HEK293 (cell line): ENCODE results near the gene MYOF.

Experiments
- GFI1B ChIP-seq: fragments of 450-650 bp; formaldehyde crosslinking; IDR thresholded peaks from 2 replicates; pipeline ENCODE4 v1.5.1; 2016; ENCODE audit warnings: missing biosample characterization, missing genetic modification characterization
- IKZF3 ChIP-seq: fragments of 450-650 bp; IDR thresholded peaks from 2 replicates; pipeline ENCODE4 v1.5.0; 2018; ENCODE audit warnings: missing biosample characterization, mild to moderate bottlenecking, missing genetic modification characterization, moderate library complexity
- KLF16 ChIP-seq: fragments of 450-650 bp; formaldehyde crosslinking; IDR thresholded peaks from 2 replicates; pipeline ENCODE4 v1.5.1; 2017; ENCODE audit warnings: missing biosample characterization, missing genetic modification characterization
- OVOL3 ChIP-seq: fragments of 450-650 bp; formaldehyde crosslinking; IDR thresholded peaks from 2 replicates; pipeline ENCODE4 v1.5.1; 2016; ENCODE audit warnings: missing biosample characterization, missing genetic modification characterization
- ZNF146 ChIP-seq: fragments of 450-650 bp; formaldehyde crosslinking; IDR thresholded peaks from 2 replicates; pipeline ENCODE4 v1.5.1; 2016; ENCODE audit warnings: missing biosample characterization, missing genetic modification characterization
- ZNF266 ChIP-seq: fragments of 450-650 bp; formaldehyde crosslinking; IDR thresholded peaks from 2 replicates; pipeline ENCODE4 v1.5.1; 2016; ENCODE audit warnings: missing biosample characterization, missing genetic modification characterization, low read depth
- ZNF37A ChIP-seq: fragments of 450-650 bp; IDR thresholded peaks from 2 replicates; pipeline ENCODE4 v1.5.1; 2018; ENCODE audit warnings: missing biosample characterization, missing genetic modification characterization
- ZNF391 ChIP-seq: fragments of 450-650 bp; formaldehyde crosslinking; IDR thresholded peaks from 2 replicates; pipeline ENCODE4 v1.5.1; 2016; ENCODE audit warnings: low read depth, missing biosample characterization, missing genetic modification characterization, borderline replicate concordance
- ZNF423 ChIP-seq: fragments of 450-650 bp; formaldehyde crosslinking; IDR thresholded peaks from 2 replicates; pipeline ENCODE4 v1.5.1; 2016; ENCODE audit warnings: missing biosample characterization, missing genetic modification characterization
- ZNF600 ChIP-seq: fragments of 450-650 bp; formaldehyde crosslinking; IDR thresholded peaks from 2 replicates; pipeline ENCODE4 v1.5.1; 2016; ENCODE audit warnings: missing biosample characterization, missing genetic modification characterization
- ZNF610 ChIP-seq: fragments of 450-650 bp; formaldehyde crosslinking; IDR thresholded peaks from 2 replicates; pipeline ENCODE4 v1.5.1; 2016; ENCODE audit warnings: missing biosample characterization, missing genetic modification characterization, borderline replicate concordance
- ZNF660 ChIP-seq: fragments of 450-650 bp; IDR thresholded peaks from 2 replicates; pipeline ENCODE4 v1.5.1; 2018; ENCODE audit warnings: missing biosample characterization, mild to moderate bottlenecking, missing genetic modification characterization
- ZNF677 ChIP-seq: fragments of 450-650 bp; IDR thresholded peaks from 2 replicates; pipeline ENCODE4 v1.5.0; 2018; ENCODE audit warnings: missing biosample characterization, mild to moderate bottlenecking, missing genetic modification characterization, moderate library complexity
- ZNF701 ChIP-seq: fragments of 450-650 bp; formaldehyde crosslinking; IDR thresholded peaks from 2 replicates; pipeline ENCODE4 v1.5.1; 2016; ENCODE audit warnings: missing biosample characterization, missing genetic modification characterization
- ZNF707 ChIP-seq: fragments of 450-650 bp; formaldehyde crosslinking; IDR thresholded peaks from 2 replicates; pipeline ENCODE4 v1.5.1; 2016; ENCODE audit warnings: missing biosample characterization, missing genetic modification characterization
- ZNF777 ChIP-seq: fragments of 450-650 bp; formaldehyde crosslinking; IDR thresholded peaks from 2 replicates; pipeline ENCODE4 v1.5.1; 2017; ENCODE audit warnings: missing biosample characterization, missing genetic modification characterization, borderline replicate concordance
- ZNF791 ChIP-seq: fragments of 450-650 bp; formaldehyde crosslinking; IDR thresholded peaks from 2 replicates; pipeline ENCODE4 v1.5.1; 2016; ENCODE audit warnings: missing biosample characterization, missing genetic modification characterization
- ZSCAN16 ChIP-seq: fragments of 450-650 bp; formaldehyde crosslinking; IDR thresholded peaks from 2 replicates; pipeline ENCODE4 v1.5.1; 2016; ENCODE audit warnings: missing biosample characterization, missing genetic modification characterization
- ZXDB ChIP-seq: fragments of 450-650 bp; formaldehyde crosslinking; IDR thresholded peaks from 2 replicates; pipeline ENCODE4 v1.5.1; 2016; ENCODE audit warnings: missing biosample characterization, missing genetic modification characterization
- TF ChIP-seq, protein P1 (sequence below): fragments of 450-650 bp; formaldehyde crosslinking; IDR thresholded peaks from 2 replicates; pipeline ENCODE4 v1.5.1; 2016; ENCODE audit warnings: missing biosample characterization, missing genetic modification characterization
- TF ChIP-seq, protein P2 (sequence below): fragments of 450-650 bp; formaldehyde crosslinking; IDR thresholded peaks from 2 replicates; pipeline ENCODE4 v1.5.1; 2016; ENCODE audit warnings: missing biosample characterization, missing genetic modification characterization, borderline replicate concordance
- TF ChIP-seq, protein P3 (sequence below): fragments of 450-650 bp; formaldehyde crosslinking; IDR thresholded peaks from 2 replicates; pipeline ENCODE4 v1.5.1; 2017; ENCODE audit warnings: missing biosample characterization, missing genetic modification characterization
- TF ChIP-seq, protein P4 (sequence below): fragments of 450-650 bp; formaldehyde crosslinking; IDR thresholded peaks from 2 replicates; pipeline ENCODE4 v1.5.1; 2017; ENCODE audit warnings: missing biosample characterization, missing genetic modification characterization
- TF ChIP-seq, protein P5 (sequence below): fragments of 450-650 bp; formaldehyde crosslinking; conservative IDR thresholded peaks from 2 replicates; pipeline ENCODE4 v1.5.1; 2016; ENCODE audit warnings: low read depth, missing biosample characterization, missing genetic modification characterization
- TF ChIP-seq, protein P6 (sequence below): fragments of 450-650 bp; formaldehyde crosslinking; IDR thresholded peaks from 2 replicates; pipeline ENCODE4 v1.5.1; 2016; ENCODE audit warnings: missing biosample characterization, missing genetic modification characterization
- TF ChIP-seq, protein P7 (sequence below): fragments of 450-650 bp; formaldehyde crosslinking; IDR thresholded peaks from 2 replicates; pipeline ENCODE4 v1.5.1; 2016; ENCODE audit warnings: missing biosample characterization, missing genetic modification characterization

The MYOF gene

DNA sequence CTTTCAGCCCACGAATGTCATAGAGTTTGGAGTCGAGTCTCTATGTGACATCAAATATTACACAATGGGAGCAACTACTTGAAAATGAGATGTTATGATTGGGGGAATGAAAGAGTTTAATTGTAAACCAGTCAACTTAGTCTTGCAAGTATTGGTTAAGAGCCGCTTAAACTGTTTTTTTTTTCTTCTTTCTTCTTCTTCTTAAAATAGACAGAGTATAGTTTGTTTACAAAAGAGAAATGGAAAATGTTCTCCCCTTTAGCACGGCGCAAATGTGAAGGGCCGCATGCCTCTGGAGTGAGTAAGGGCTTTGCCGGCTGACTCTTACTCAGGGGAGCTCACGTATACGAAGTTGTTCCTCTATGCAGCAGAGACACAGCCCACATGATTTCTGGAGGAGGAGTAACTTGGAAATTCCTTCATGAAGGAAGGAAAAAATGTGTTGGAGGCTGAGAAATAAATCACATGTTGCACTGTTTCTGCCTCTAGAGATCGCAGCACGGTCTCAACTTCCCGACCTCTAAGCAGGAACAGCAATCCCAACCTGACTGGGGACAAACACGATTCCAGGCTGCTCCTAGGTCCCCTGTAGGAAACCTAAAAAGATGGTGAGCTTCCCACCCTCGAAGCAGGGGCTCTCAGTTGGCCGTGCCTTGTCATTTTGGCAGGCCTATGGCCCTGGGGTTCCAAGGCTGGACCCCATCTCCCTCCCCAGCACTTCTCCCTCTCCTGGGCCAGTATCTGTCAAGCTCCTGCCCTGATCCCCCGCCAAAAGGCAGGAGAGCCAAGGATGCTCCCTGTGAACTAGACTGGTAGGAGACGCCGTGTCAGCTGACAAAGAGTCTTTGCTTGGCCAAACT, 44.8 kb downstream of the MYOF start (continued):
- TF ChIP-seq IKZF3 (peak; percentile 56; the same call in 1 of the 2 replicates), ZNF37A (tag by site-specific recombination) (no peak), ZNF707 (tag by site-specific recombination) (no peak), ZNF610 (tag by site-specific recombination) (no peak), ZNF391 (no peak), OVOL3 (tag by site-specific recombination) (no peak), ZNF266 (tag by site-specific recombination) (no peak), ZSCAN16 (tag by site-specific recombination) (no peak), ZNF677 (tag by site-specific recombination) (no peak), GFI1B (tag by site-specific recombination) (no peak), ZNF660 (tag by site-specific recombination) (peak; percentile 50; the same call in 1 of the 2 replicates), ZNF146 (tag by site-specific recombination) (no peak), ZNF600 (peak; percentile 63), ZXDB (tag by site-specific recombination) (no peak; the same call in 1 of the 2 replicates), KLF16 (no peak), ZNF791 (tag by site-specific recombination) (no peak), ZNF701 (tag by site-specific recombination) (no peak), ZNF777 (no peak), ZNF423 (tag by site-specific recombination) (no peak)
- TF ChIP-seq, protein P1, sequence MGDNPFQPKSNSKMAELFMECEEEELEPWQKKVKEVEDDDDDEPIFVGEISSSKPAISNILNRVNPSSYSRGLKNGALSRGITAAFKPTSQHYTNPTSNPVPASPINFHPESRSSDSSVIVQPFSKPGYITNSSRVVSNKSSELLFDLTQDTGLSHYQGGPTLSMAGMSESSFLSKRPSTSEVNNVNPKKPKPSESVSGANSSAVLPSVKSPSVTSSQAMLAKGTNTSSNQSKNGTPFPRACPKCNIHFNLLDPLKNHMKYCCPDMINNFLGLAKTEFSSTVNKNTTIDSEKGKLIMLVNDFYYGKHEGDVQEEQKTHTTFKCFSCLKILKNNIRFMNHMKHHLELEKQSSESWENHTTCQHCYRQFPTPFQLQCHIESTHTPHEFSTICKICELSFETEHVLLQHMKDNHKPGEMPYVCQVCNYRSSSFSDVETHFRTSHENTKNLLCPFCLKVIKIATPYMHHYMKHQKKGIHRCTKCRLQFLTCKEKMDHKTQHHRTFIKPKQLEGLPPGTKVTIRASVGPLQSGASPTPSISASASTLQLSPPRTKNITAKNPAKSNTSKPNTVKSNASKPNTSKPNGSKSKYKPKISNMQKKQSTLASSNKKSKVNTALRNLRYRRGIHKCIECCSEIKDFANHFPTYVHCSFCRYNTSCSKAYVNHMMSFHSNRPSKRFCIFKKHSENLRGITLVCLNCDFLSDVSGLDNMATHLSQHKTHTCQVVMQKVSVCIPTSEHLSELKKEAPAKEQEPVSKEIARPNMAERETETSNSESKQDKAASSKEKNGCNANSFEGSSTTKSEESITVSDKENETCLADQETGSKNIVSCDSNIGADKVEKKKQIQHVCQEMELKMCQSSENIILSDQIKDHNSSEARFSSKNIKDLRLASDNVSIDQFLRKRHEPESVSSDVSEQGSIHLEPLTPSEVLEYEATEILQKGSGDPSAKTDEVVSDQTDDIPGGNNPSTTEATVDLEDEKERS (tag by site-specific recombination), result no peak
- TF ChIP-seq, protein P2, sequence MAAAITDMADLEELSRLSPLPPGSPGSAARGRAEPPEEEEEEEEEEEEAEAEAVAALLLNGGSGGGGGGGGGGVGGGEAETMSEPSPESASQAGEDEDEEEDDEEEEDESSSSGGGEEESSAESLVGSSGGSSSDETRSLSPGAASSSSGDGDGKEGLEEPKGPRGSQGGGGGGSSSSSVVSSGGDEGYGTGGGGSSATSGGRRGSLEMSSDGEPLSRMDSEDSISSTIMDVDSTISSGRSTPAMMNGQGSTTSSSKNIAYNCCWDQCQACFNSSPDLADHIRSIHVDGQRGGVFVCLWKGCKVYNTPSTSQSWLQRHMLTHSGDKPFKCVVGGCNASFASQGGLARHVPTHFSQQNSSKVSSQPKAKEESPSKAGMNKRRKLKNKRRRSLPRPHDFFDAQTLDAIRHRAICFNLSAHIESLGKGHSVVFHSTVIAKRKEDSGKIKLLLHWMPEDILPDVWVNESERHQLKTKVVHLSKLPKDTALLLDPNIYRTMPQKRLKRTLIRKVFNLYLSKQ (tag by site-specific recombination), result no peak
- TF ChIP-seq, protein P3, sequence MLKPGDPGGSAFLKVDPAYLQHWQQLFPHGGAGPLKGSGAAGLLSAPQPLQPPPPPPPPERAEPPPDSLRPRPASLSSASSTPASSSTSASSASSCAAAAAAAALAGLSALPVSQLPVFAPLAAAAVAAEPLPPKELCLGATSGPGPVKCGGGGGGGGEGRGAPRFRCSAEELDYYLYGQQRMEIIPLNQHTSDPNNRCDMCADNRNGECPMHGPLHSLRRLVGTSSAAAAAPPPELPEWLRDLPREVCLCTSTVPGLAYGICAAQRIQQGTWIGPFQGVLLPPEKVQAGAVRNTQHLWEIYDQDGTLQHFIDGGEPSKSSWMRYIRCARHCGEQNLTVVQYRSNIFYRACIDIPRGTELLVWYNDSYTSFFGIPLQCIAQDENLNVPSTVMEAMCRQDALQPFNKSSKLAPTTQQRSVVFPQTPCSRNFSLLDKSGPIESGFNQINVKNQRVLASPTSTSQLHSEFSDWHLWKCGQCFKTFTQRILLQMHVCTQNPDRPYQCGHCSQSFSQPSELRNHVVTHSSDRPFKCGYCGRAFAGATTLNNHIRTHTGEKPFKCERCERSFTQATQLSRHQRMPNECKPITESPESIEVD, result no peak
- TF ChIP-seq, protein P4, sequence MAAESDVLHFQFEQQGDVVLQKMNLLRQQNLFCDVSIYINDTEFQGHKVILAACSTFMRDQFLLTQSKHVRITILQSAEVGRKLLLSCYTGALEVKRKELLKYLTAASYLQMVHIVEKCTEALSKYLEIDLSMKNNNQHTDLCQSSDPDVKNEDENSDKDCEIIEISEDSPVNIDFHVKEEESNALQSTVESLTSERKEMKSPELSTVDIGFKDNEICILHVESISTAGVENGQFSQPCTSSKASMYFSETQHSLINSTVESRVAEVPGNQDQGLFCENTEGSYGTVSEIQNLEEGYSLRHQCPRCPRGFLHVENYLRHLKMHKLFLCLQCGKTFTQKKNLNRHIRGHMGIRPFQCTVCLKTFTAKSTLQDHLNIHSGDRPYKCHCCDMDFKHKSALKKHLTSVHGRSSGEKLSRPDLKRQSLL (tag by site-specific recombination), result no peak
- TF ChIP-seq, protein P5, sequence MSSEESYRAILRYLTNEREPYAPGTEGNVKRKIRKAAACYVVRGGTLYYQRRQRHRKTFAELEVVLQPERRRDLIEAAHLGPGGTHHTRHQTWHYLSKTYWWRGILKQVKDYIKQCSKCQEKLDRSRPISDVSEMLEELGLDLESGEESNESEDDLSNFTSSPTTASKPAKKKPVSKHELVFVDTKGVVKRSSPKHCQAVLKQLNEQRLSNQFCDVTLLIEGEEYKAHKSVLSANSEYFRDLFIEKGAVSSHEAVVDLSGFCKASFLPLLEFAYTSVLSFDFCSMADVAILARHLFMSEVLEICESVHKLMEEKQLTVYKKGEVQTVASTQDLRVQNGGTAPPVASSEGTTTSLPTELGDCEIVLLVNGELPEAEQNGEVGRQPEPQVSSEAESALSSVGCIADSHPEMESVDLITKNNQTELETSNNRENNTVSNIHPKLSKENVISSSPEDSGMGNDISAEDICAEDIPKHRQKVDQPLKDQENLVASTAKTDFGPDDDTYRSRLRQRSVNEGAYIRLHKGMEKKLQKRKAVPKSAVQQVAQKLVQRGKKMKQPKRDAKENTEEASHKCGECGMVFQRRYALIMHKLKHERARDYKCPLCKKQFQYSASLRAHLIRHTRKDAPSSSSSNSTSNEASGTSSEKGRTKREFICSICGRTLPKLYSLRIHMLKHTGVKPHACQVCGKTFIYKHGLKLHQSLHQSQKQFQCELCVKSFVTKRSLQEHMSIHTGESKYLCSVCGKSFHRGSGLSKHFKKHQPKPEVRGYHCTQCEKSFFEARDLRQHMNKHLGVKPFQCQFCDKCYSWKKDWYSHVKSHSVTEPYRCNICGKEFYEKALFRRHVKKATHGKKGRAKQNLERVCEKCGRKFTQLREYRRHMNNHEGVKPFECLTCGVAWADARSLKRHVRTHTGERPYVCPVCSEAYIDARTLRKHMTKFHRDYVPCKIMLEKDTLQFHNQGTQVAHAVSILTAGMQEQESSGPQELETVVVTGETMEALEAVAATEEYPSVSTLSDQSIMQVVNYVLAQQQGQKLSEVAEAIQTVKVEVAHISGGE (tag by site-specific recombination), result no peak
- TF ChIP-seq, protein P6, sequence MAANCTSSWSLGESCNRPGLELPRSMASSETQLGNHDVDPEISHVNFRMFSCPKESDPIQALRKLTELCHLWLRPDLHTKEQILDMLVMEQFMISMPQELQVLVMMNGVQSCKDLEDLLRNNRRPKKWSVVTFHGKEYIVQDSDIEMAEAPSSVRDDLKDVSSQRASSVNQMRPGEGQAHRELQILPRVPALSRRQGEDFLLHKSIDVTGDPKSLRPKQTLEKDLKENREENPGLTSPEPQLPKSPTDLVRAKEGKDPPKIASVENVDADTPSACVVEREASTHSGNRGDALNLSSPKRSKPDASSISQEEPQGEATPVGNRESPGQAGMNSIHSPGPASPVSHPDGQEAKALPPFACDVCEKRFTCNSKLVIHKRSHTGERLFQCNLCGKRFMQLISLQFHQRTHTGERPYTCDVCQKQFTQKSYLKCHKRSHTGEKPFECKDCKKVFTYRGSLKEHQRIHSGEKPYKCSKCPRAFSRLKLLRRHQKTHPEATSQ, result no peak
- TF ChIP-seq, protein P7, sequence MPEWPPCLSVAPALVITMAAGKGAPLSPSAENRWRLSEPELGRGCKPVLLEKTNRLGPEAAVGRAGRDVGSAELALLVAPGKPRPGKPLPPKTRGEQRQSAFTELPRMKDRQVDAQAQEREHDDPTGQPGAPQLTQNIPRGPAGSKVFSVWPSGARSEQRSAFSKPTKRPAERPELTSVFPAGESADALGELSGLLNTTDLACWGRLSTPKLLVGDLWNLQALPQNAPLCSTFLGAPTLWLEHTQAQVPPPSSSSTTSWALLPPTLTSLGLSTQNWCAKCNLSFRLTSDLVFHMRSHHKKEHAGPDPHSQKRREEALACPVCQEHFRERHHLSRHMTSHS, result no peak
